HTR-8/SVneo (cell line): ENCODE measurements around the gene DOK3.
"Not testable (repeated sequence)": the region's sequence is repeated elsewhere in the genome, so short reads cannot be mapped to it uniquely, and the experiment has no call there.

Experiments used
- DNase-seq: peaks from one replicate; pipeline ENCODE4 v3.0.0; 2011; ENCODE audit warnings: low spot score, mixed read lengths; ENCODE audit not compliant: insufficient read length
- FAIRE-seq: peaks from 2 replicates; lab custom pipeline; 2011; peaks lifted over from hg19 to GRCh38; lab: Jason Lieb, UNC

Gene DOK3

GRCh38 chr5:177489119-177489716 lies 20.4 kb downstream of the DOK3 start:
- no peak for DNase-seq

GRCh38 chr5:177487975-177488374 lies 21.7 kb downstream of the DOK3 start:
- no peak for DNase-seq
- FAIRE-seq = no peak

More at GRCh38 chr5:177489119-177489716, 20.4 kb downstream of the DOK3 start:
- FAIRE-seq = no peak

GRCh38 chr5:177487144-177487543 lies 22.5 kb downstream of the DOK3 start:
- FAIRE-seq = no peak
- DNase-seq = no peak

- DNase-seq (no peak), FAIRE-seq (no peak)
These were observed 23.4 kb downstream of the DOK3 start for GRCh38 chr5:177486256-177486655.

GRCh38 chr5:177485753-177486152 lies 23.9 kb downstream of the DOK3 start:
- not testable (repeated sequence) for FAIRE-seq, DNase-seq

GRCh38 chr5:177484902-177485549 lies 24.6 kb downstream of the DOK3 start:
- FAIRE-seq (no peak), DNase-seq (no peak)

DNA sequence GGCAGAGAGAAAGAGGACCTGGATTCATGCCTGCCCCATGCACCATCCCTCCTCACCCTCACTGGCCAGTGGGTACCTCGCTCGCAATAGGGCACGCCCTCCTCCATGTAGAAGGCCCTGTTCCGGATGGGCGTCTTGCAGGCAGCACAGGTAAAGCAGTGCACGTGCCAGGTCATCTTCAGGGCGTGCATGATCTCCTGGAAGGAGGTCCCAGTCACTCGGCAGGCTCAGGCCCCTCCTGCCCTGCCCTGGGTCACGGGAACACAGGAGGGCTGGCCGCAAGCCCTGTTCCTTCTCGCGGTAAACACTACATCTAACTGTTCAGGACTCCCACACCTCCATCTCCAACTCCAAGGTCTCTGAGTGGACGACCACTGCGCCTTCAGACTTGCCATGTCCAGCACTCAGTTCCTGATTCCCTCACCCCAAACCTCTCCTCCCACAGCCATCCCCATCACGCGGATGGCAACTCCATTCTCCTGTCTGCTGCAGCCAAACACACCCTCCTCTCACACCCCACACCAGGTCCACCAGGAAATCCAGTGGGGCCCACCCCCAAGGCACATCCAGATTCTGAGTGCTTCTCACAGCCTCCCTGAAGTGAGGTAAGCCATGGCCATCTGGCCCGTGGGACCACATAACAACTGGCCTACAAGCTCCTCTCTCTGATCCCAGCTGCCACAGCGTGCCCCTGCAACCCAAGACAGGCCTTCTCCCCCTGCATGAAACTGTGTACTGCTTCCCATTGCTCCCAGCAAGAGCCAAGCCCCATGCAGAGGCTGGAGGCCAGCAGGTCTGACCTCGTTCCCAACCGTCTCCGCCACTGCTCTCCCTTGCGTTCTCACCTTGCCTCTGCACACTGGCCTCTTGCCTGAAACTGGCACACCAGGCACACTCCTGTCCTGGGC lies 25.4 kb downstream of the DOK3 start:
- DNase-seq (no peak), FAIRE-seq (no peak)

DNA sequence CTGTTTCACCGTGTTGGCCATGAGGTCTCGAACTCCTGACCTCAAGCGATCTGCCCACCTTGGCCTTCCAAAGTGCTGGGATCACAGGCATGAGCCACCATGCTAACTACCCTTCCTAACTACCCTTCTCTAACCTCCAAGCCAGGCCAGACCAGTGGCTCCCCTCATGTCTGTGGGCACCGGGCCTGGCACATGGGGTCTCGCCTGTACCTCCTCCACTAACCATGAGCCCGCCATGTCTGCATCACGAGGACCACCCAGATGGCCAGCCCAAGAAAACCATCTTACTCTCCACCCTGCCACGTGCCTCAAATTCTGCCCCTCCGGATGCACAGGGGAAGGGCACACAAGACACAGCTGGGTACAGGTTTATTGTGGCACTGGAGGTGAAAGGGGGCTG lies 26.6 kb downstream of the DOK3 start:
- DNase-seq (no peak), FAIRE-seq (no peak)

- FAIRE-seq (no peak), DNase-seq (no peak)
These were observed 27.2 kb downstream of the DOK3 start for GRCh38 chr5:177482359-177482795.

GRCh38 chr5:177479774-177480173 lies 29.9 kb downstream of the DOK3 start:
- DNase-seq (no peak), FAIRE-seq (no peak)

DNA sequence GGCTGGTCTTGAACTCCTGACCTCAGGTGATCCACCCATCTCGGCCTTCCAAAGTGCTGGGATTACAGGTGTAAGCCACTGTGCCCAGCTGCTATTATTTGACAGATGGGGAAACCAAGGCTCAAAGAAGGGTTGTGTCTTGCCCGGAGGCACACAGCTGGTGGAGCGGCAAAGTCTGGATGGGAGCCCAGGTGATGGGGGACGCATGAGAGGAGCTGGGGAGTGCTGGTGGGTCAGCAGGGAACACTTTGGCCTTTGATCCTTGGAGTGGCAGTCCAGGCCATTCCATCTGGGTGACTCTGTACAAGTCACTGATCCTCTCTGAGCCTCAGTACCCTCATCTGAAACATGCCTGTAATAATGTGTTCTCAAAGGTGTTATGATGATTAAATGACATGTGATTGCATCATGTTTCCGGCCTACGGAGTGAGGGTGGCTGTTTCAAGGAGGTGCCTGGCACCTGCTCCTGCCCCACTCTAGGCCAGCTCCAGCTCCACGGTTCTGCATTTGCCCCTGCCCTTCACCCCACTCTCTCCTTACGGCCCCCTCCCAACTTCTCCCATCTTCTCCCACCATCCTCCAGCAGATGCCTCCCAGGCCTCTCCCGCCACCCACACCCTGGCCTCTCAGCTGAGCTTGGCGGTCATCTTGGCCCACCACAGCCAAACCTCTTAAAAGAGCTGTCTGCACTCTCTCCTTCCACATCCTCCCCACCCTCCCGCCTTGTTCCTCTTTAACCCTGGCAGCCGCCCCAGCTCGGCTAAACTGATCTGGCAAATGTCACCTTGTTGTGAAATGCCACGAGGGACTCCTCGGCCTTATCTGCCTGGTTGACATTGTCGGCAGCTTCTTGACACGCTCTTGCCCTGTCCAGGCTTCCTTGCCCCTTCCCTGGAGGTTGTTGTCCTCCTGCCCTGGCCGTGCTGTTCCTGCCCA lies 30.6 kb downstream of the DOK3 start:
- FAIRE-seq (no peak), DNase-seq (no peak)

- DNase-seq (no peak), FAIRE-seq (no peak)
These were observed 31.7 kb downstream of the DOK3 start for GRCh38 chr5:177477701-177478477.

DNA sequence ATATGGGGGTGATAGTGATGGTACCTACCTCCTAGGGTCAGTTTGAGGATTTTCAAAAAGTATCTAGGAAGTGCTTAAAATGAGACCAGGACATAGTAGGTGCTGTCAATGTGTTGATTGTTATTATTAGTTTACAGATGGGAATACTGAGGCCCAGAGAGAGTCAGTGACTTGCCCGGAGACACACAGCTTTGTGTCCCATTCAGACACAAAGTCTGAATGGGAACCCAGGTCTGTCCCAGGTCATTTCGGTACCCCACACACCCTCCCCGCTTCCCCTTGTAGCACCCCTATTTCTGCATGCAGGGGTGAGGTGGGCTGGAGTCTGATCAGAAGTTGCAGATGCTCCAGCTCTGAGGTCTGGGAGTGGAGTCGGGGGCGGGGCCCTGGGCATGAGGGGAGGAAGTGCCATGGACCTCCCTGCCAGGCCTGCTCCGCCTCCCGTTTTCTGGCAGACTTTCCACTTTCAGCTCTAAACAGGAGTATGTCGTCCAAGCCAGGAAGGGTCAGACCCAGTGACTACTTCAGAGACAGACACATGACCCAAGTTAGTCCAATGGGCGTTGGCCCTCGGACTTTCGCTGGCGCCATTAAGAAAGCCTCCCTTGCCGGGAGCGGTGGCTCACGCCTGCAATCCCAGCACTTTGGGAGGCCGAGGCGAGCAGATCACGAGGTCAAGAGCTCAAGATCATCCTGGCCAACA lies 32.9 kb downstream of the DOK3 start:
- no peak for DNase-seq

GRCh38 chr5:177475563-177476427 lies 33.8 kb downstream of the DOK3 start:
- FAIRE-seq = no peak

More for the DNA sequence above, 32.9 kb downstream of the DOK3 start:
- no peak for FAIRE-seq

GRCh38 chr5:177474846-177475562 lies 34.6 kb downstream of the DOK3 start:
- DNase-seq (no peak), FAIRE-seq (no peak)

More at GRCh38 chr5:177475563-177476427, 33.8 kb downstream of the DOK3 start:
- no peak for DNase-seq

DNA sequence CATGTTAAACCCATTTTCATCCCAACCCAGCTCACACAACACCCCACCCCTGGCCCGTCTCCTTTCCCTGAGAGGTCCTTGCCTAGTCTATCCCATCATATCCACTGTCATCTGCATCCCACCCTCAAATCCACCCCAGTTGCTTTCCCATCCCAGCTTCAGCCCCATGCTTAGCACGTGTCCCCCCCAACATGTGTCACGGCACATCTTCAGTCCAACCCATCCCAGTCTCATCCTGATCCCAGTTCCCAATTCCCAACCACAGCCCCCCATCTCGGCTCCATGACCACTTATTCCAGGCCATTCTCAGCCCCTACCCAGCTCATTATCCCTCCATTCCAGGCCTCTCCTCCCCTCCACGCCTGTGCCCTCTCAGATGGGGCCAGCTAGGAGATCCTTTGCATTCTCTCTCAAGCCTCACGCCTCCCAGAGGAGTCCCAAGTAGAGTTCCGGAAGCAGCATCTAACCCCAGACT lies 35.6 kb downstream of the DOK3 start:
- no peak for DNase-seq

More for the DNA sequence above, 35.6 kb downstream of the DOK3 start:
- no peak for FAIRE-seq
